ENCODE data around the gene DHX34. TPM values are rescaled to one million over a fixed set of nuclear protein-coding genes. Genes with fewer than 3 reads are reported as not detected.
A peak's percentile ranks its signal among the peaks of the same experiment; 100 is the strongest.

Gene DHX34
- total and polyA plus RNA-seq, 4 donors: 1.5 to 14.6 (median 9.6) TPM

GRCh38 chr19:47309608-47310007 is 39.5 kb upstream of the DHX34 start, which contains the start of gene C5AR1:
C5AR1 (plus strand) TSS chr19:47309861; CDS start chr19:47309896, 35 bp downstream.
- H3K36me3 ChIP-seq (ENCODE audit: control insufficient read depth in 1 of 2, insufficient read depth in 2 of 2, low read length in 1 of 2): no peaks in the 10 kb centered on the region
- no peaks in the 10 kb centered on the region for H3K9me3 ChIP-seq (ENCODE audit: control insufficient read depth, low read length)
- intact Hi-C loops (cut with DNase I): loop anchor here in 1 of 2 donors (5.0 kb wide), 1 partner anchor 38 kb away; the partner anchor contains the start of gene DHX34
- ATAC-seq (ENCODE audit: low FRiP score) (no peak), DNase-seq (peak in 1 of 2 donors; percentile 81)
- no peak within 1 kb of the TSS for H3K4me3 ChIP-seq (ENCODE audit: low read length in 2 of 2)
- no peaks in the 10 kb centered on the region for H3K27me3 ChIP-seq (ENCODE audit: control insufficient read depth in 1 of 2, insufficient read depth in 2 of 2, low read length in 1 of 2)
- H3K4me1 ChIP-seq (ENCODE audit: control insufficient read depth in 1 of 2, insufficient read depth in 2 of 2, low read length in 2 of 2): peaks cover 0 to 3% of the 10 kb centered on the region in 2 donors
- H3K27ac ChIP-seq (ENCODE audit: low read depth in 1 of 2, low read length in 2 of 2): no peak within 1 kb of the TSS
- WGBS, 2 donors: 33 to 38% methylated on average over 12 of the region's 12 CpGs

GRCh38 chr19:47310323-47310722 is 38.8 kb upstream of the DHX34 start:
- Histone ChIP-seq H3K27me3 (ENCODE audit: control insufficient read depth in 1 of 2, insufficient read depth in 2 of 2, low read length in 1 of 2) (no peaks in the 10 kb centered on the region), H3K9me3 (ENCODE audit: control insufficient read depth, low read length) (no peaks in the 10 kb centered on the region), H3K36me3 (ENCODE audit: control insufficient read depth in 1 of 2, insufficient read depth in 2 of 2, low read length in 1 of 2) (no peaks in the 10 kb centered on the region), H3K4me3 (ENCODE audit: low read length in 2 of 2) (no peak overlapping the region), H3K27ac (ENCODE audit: low read depth in 1 of 2, low read length in 2 of 2) (no peak overlapping the region), H3K4me1 (ENCODE audit: control insufficient read depth in 1 of 2, insufficient read depth in 2 of 2, low read length in 2 of 2) (peaks cover 0 to 3% of the 10 kb centered on the region in 2 donors)
- DNase-seq (no peak), ATAC-seq (ENCODE audit: low FRiP score) (no peak)
- intact Hi-C loops (cut with DNase I): loop anchor here in 1 of 2 donors (5.0 kb wide), 1 partner anchor 37 kb away; the partner anchor contains the start of gene DHX34
- 89 to 93% methylated on average over 2 of the region's 2 CpGs for WGBS, 2 donors

- 26 to 33% methylated on average over 5 of the region's 5 CpGs for WGBS, 2 donors
- Histone ChIP-seq H3K36me3 (ENCODE audit: control insufficient read depth in 1 of 2, insufficient read depth in 2 of 2, low read length in 1 of 2) (no peaks in the 10 kb centered on the region), H3K4me3 (ENCODE audit: low read length in 2 of 2) (no peak overlapping the region), H3K9me3 (ENCODE audit: control insufficient read depth, low read length) (no peaks in the 10 kb centered on the region), H3K4me1 (ENCODE audit: control insufficient read depth in 1 of 2, insufficient read depth in 2 of 2, low read length in 2 of 2) (peaks cover 0 to 3% of the 10 kb centered on the region in 2 donors), H3K27ac (ENCODE audit: low read depth in 1 of 2, low read length in 2 of 2) (no peak overlapping the region), H3K27me3 (ENCODE audit: control insufficient read depth in 1 of 2, insufficient read depth in 2 of 2, low read length in 1 of 2) (no peaks in the 10 kb centered on the region)
- ATAC-seq (ENCODE audit: low FRiP score) (no peak), DNase-seq (peak; percentile 74 to 82)
- intact Hi-C loops (cut with DNase I): loop anchor here in 1 of 2 donors (5.0 kb wide), 1 partner anchor 36 kb away; the partner anchor contains the start of gene DHX34
These were observed 38.3 kb upstream of the DHX34 start for GRCh38 chr19:47310819-47311218.

GRCh38 chr19:47312366-47313006 is 36.6 kb upstream of the DHX34 start:
- H3K4me3 ChIP-seq (ENCODE audit: low read length in 2 of 2): no peak overlapping the region

GRCh38 chr19:47313754-47314295 is 35.3 kb upstream of the DHX34 start:
- Histone ChIP-seq H3K4me3 (ENCODE audit: low read length in 2 of 2) (no peak overlapping the region), H3K36me3 (ENCODE audit: control insufficient read depth in 1 of 2, insufficient read depth in 2 of 2, low read length in 1 of 2) (no peaks in the 10 kb centered on the region), H3K9me3 (ENCODE audit: control insufficient read depth, low read length) (no peaks in the 10 kb centered on the region), H3K4me1 (ENCODE audit: control insufficient read depth in 1 of 2, insufficient read depth in 2 of 2, low read length in 2 of 2) (peaks cover 0 to 3% of the 10 kb centered on the region in 2 donors), H3K27me3 (ENCODE audit: control insufficient read depth in 1 of 2, insufficient read depth in 2 of 2, low read length in 1 of 2) (no peaks in the 10 kb centered on the region), H3K27ac (ENCODE audit: low read depth in 1 of 2, low read length in 2 of 2) (no peak overlapping the region)
- intact Hi-C loops (cut with DNase I): loop anchor here in 1 of 2 donors (5.0 kb wide), 1 partner anchor 33 kb away; the partner anchor contains the start of gene DHX34
- ATAC-seq (ENCODE audit: low FRiP score) (no peak), DNase-seq (no peak)
- WGBS, 2 donors: 82 to 83% methylated on average over 10 of the region's 10 CpGs

More at GRCh38 chr19:47312366-47313006, 36.6 kb upstream of the DHX34 start:
- no peak for DNase-seq
- Histone ChIP-seq H3K4me1 (ENCODE audit: control insufficient read depth in 1 of 2, insufficient read depth in 2 of 2, low read length in 2 of 2) (peaks cover 0 to 3% of the 10 kb centered on the region in 2 donors), H3K9me3 (ENCODE audit: control insufficient read depth, low read length) (no peaks in the 10 kb centered on the region), H3K27ac (ENCODE audit: low read depth in 1 of 2, low read length in 2 of 2) (no peak overlapping the region), H3K36me3 (ENCODE audit: control insufficient read depth in 1 of 2, insufficient read depth in 2 of 2, low read length in 1 of 2) (no peaks in the 10 kb centered on the region), H3K27me3 (ENCODE audit: control insufficient read depth in 1 of 2, insufficient read depth in 2 of 2, low read length in 1 of 2) (no peaks in the 10 kb centered on the region)
- WGBS, 2 donors: 93% methylated on average over 5 of the region's 5 CpGs
- intact Hi-C loops (cut with DNase I): loop anchor here in 1 of 2 donors (5.0 kb wide), 1 partner anchor 35 kb away; the partner anchor contains the start of gene DHX34
- no peak for ATAC-seq (ENCODE audit: low FRiP score)

- Histone ChIP-seq H3K9me3 (ENCODE audit: control insufficient read depth, low read length) (no peaks in the 10 kb centered on the region), H3K36me3 (ENCODE audit: control insufficient read depth in 1 of 2, insufficient read depth in 2 of 2, low read length in 1 of 2) (no peaks in the 10 kb centered on the region), H3K4me3 (ENCODE audit: low read length in 2 of 2) (no peak overlapping the region), H3K27ac (ENCODE audit: low read depth in 1 of 2, low read length in 2 of 2) (no peak overlapping the region), H3K4me1 (ENCODE audit: control insufficient read depth in 1 of 2, insufficient read depth in 2 of 2, low read length in 2 of 2) (no peaks in the 10 kb centered on the region), H3K27me3 (ENCODE audit: control insufficient read depth in 1 of 2, insufficient read depth in 2 of 2, low read length in 1 of 2) (no peaks in the 10 kb centered on the region)
- 34 to 36% methylated on average over 12 of the region's 12 CpGs for WGBS, 2 donors
- intact Hi-C loops (cut with DNase I): no loop called here
- peak; percentile 68 for ATAC-seq (ENCODE audit: low FRiP score)
- DNase-seq: peak; percentile 84 to 88
These were observed 33.8 kb upstream of the DHX34 start for GRCh38 chr19:47315125-47315821.

- no peaks in the 10 kb centered on the region for H3K27me3 ChIP-seq (ENCODE audit: control insufficient read depth in 1 of 2, insufficient read depth in 2 of 2, low read length in 1 of 2)
- ATAC-seq (ENCODE audit: low FRiP score) (no peak), DNase-seq (no peak)
- intact Hi-C loops (cut with DNase I): no loop called here
- WGBS, 2 donors: 89 to 91% methylated on average over 4 of the region's 4 CpGs
- H3K36me3 ChIP-seq (ENCODE audit: control insufficient read depth in 1 of 2, insufficient read depth in 2 of 2, low read length in 1 of 2): no peaks in the 10 kb centered on the region
- H3K27ac ChIP-seq (ENCODE audit: low read depth in 1 of 2, low read length in 2 of 2): no peak overlapping the region
- no peaks in the 10 kb centered on the region for H3K4me1 ChIP-seq (ENCODE audit: control insufficient read depth in 1 of 2, insufficient read depth in 2 of 2, low read length in 2 of 2)
- H3K9me3 ChIP-seq (ENCODE audit: control insufficient read depth, low read length): no peaks in the 10 kb centered on the region
- no peak overlapping the region for H3K4me3 ChIP-seq (ENCODE audit: low read length in 2 of 2)
These were observed 32.6 kb upstream of the DHX34 start for GRCh38 chr19:47316513-47316912.

GRCh38 chr19:47319923-47320871 is 28.9 kb upstream of the DHX34 start:
- H3K4me3 ChIP-seq (ENCODE audit: low read length in 2 of 2): no peak overlapping the region
- WGBS, 2 donors: 94% methylated on average over 44 to 46 of the region's 46 CpGs
- H3K36me3 ChIP-seq (ENCODE audit: control insufficient read depth in 1 of 2, insufficient read depth in 2 of 2, low read length in 1 of 2): no peaks in the 10 kb centered on the region
- no peaks in the 10 kb centered on the region for H3K4me1 ChIP-seq (ENCODE audit: control insufficient read depth in 1 of 2, insufficient read depth in 2 of 2, low read length in 2 of 2)
- DNase-seq (no peak), ATAC-seq (ENCODE audit: low FRiP score) (no peak)
- intact Hi-C loops (cut with DNase I): no loop called here
- H3K9me3 ChIP-seq (ENCODE audit: control insufficient read depth, low read length): no peaks in the 10 kb centered on the region
- H3K27me3 ChIP-seq (ENCODE audit: control insufficient read depth in 1 of 2, insufficient read depth in 2 of 2, low read length in 1 of 2): no peaks in the 10 kb centered on the region
- H3K27ac ChIP-seq (ENCODE audit: low read depth in 1 of 2, low read length in 2 of 2): no peak overlapping the region

Data from aorta (tissue), 5 donors.